Naive thymus-derived CD8-positive, alpha-beta T cell (primary cell): ENCODE results near the gene EML3. TPM values are rescaled to one million over a fixed set of nuclear protein-coding genes. Genes with fewer than 3 reads are reported as not detected.

ENCODE experiments used
- ATAC-seq, 2 donors: fragments of 150-1000 bp; cut with Tn5 transposase in 1 of 2; sonication (Bioruptor Pico), chemical (Tn5 transposase) in 1 of 2; 1 replicate in 1 of 2; 2 replicates in 1 of 2; pipeline ENCODE4 v1.10.0; 2021; ENCODE audit warnings: mild to moderate bottlenecking in 2 of 2, moderate library complexity in 2 of 2
- POLR2A ChIA-PET: fragments of 350-600 bp; sonication (Branson Sonifier 250); formaldehyde crosslinking; loops from one replicate; lab custom pipeline; 2021; ENCODE audit warnings: antibody characterized with exemption; lab: Charles Lee
- DNase-seq, 10 donors: peaks; one replicate each; pipeline versions ENCODE4 v3.0.0 to v3.0.0-alpha.2; 2020 to 2022
- H3K27ac Mint-ChIP-seq, 10 donors: one replicate each; pipeline ENCODE4 v1.8.0; 2020 to 2022; ENCODE audit warnings: mild to moderate bottlenecking in 10 of 10, mixed read lengths in 10 of 10, moderate library complexity in 4 of 10, inconsistent platforms in 1 of 10
- H3K27me3 Mint-ChIP-seq, 5 donors: one replicate each; pipeline ENCODE4 v1.8.0; 2021 to 2022; ENCODE audit warnings: mixed read lengths in 5 of 5
- H3K36me3 Mint-ChIP-seq, 3 donors: one replicate each; pipeline ENCODE4 v1.8.0; 2020 to 2022; ENCODE audit warnings: mixed read lengths in 3 of 3, mild to moderate bottlenecking in 2 of 3, inconsistent platforms in 1 of 3
- H3K4me1 Mint-ChIP-seq, 4 donors: one replicate each; pipeline ENCODE4 v1.8.0; 2021 to 2022; ENCODE audit warnings: mixed read lengths in 4 of 4
- H3K4me3 Mint-ChIP-seq, 10 donors: one replicate each; pipeline ENCODE4 v1.8.0; 2020 to 2022; ENCODE audit warnings: mild to moderate bottlenecking in 10 of 10, mixed read lengths in 10 of 10, moderate library complexity in 6 of 10, inconsistent platforms in 1 of 10
- H3K9me3 Mint-ChIP-seq, 9 donors: one replicate each; pipeline ENCODE4 v1.8.0; 2020 to 2022; ENCODE audit warnings: mixed read lengths in 9 of 9, mild to moderate bottlenecking in 3 of 9, inconsistent platforms in 1 of 9, moderate library complexity in 1 of 9
- polyA plus RNA-seq, 3 donors: library from polyadenylated mRNA; unstranded; fragments of 300-500 nt; fragmentation: Illumina TruSeq; gene quantifications; one replicate each; pipeline ENCODE4 v1.2.3, GENCODE V29; 2021
- total RNA-seq, 8 experiments: library from RNA in 2 of 8; stranded (reverse) in 2 of 8; gene quantifications; one replicate each; pipeline ENCODE4 v1.2.3 and lab custom pipeline; 2021 to 2026

EML3 gene
- total and polyA plus RNA-seq, 5 experiments from 2014 or later: 14.8 to 255 (median 23.7) TPM

GRCh38 chr11:62647609-62648005 lies 35.0 kb upstream of the EML3 start:
- Mint-ChIP-seq H3K27me3 (no peaks in the 10 kb centered on the region), H3K4me3 (peak overlapping the region in 1 of 10 donors; percentile 45), H3K27ac (peak overlapping the region in 1 of 10 donors; percentile 22), H3K9me3 (no peaks in the 10 kb centered on the region), H3K36me3 (peaks cover 0 to 32% (median 0%) of the 10 kb centered on the region in 3 donors), H3K4me1 (peaks cover 13 to 56% (median 34%) of the 10 kb centered on the region in 4 donors)
- ATAC-seq (no peak), DNase-seq (no peak)
- POLR2A ChIA-PET: interaction anchor here (0.8 to 19.9 kb wide), 11 partner anchors 9 to 1669 kb away, joined by 3 to 541 read pairs (median 9); partner anchors contain the start of genes B3GAT3, C11orf98, CSKMT and EML3

- DNase-seq (no peak), ATAC-seq (no peak)
- peak overlapping the region; percentile 92 to 99 (median 97) for H3K4me3 Mint-ChIP-seq
- H3K4me1 Mint-ChIP-seq: peaks cover 9 to 53% (median 29%) of the 10 kb centered on the region in 4 donors
- POLR2A ChIA-PET: interaction anchor here (0.5 to 19.9 kb wide), 32 partner anchors 9 to 1670 kb away, joined by 3 to 541 read pairs (median 6); partner anchors contain the start of genes B3GAT3, C11orf98, CSKMT and EML3
- peaks cover 0 to 35% (median 0%) of the 10 kb centered on the region in 3 donors for H3K36me3 Mint-ChIP-seq
- H3K27me3 Mint-ChIP-seq: no peaks in the 10 kb centered on the region
- H3K27ac Mint-ChIP-seq: peak overlapping the region; percentile 85 to 99 (median 98)
- no peaks in the 10 kb centered on the region for H3K9me3 Mint-ChIP-seq
Observed at GRCh38 chr11:62646825-62647608, 34.4 kb upstream of the EML3 start.

GRCh38 chr11:62645946-62646824 lies 33.6 kb upstream of the EML3 start, which contains the start of gene GANAB:
GANAB (minus strand) TSS chr11:62646613; CDS start chr11:62646599, 14 bp downstream.
- POLR2A ChIA-PET: interaction anchor here (0.5 to 19.9 kb wide), 37 partner anchors 9 to 1734 kb away, joined by 3 to 541 read pairs (median 5); partner anchors contain the start of genes B3GAT3, C11orf98, CSKMT and EML3
- peak; percentile 94 to 99 (median 97) for DNase-seq
- Mint-ChIP-seq H3K9me3 (no peaks in the 10 kb centered on the region), H3K27me3 (no peaks in the 10 kb centered on the region), H3K4me1 (peaks cover 9 to 50% (median 32%) of the 10 kb centered on the region in 4 donors), H3K36me3 (peaks cover 0 to 35% (median 0%) of the 10 kb centered on the region in 3 donors), H3K4me3 (peak within 1 kb of the TSS; percentile 92 to 99 (median 97)), H3K27ac (peak within 1 kb of the TSS; percentile 90 to 99 (median 98))
- peak; percentile 97 to 98 for ATAC-seq

- Mint-ChIP-seq H3K4me3 (peak overlapping the region; percentile 92 to 99 (median 97)), H3K36me3 (peaks cover 0 to 34% (median 0%) of the 10 kb centered on the region in 3 donors), H3K4me1 (peaks cover 13 to 51% (median 36%) of the 10 kb centered on the region in 4 donors), H3K27ac (peak overlapping the region; percentile 90 to 99 (median 98)), H3K27me3 (no peaks in the 10 kb centered on the region), H3K9me3 (no peaks in the 10 kb centered on the region)
- POLR2A ChIA-PET: interaction anchor here (0.5 to 19.9 kb wide), 31 partner anchors 8 to 1733 kb away, joined by 3 to 541 read pairs (median 5); partner anchors contain the start of genes B3GAT3, C11orf98, CSKMT and EML3
- ATAC-seq: no peak
- DNase-seq: peak in 2 of 10 donors; percentile 17 to 29
Observed at GRCh38 chr11:62645671-62645945, 33.0 kb upstream of the EML3 start.

- Mint-ChIP-seq H3K36me3 (peaks cover 0 to 32% (median 0%) of the 10 kb centered on the region in 3 donors), H3K27me3 (no peaks in the 10 kb centered on the region), H3K4me3 (peak overlapping the region in 9 of 10 donors; percentile 21 to 95 (median 45)), H3K27ac (peak overlapping the region in 9 of 10 donors; percentile 9 to 90 (median 69)), H3K4me1 (peaks cover 17 to 54% (median 45%) of the 10 kb centered on the region in 4 donors), H3K9me3 (no peaks in the 10 kb centered on the region)
- DNase-seq: no peak
- ATAC-seq: no peak
- POLR2A ChIA-PET: interaction anchor here (0.7 to 19.9 kb wide), 11 partner anchors 9 to 237 kb away, joined by 3 to 541 read pairs (median 8); partner anchors contain the start of genes B3GAT3, C11orf98, CSKMT and EEF1G
Observed at GRCh38 chr11:62644220-62644619, 31.6 kb upstream of the EML3 start.

GRCh38 chr11:62632492-62632891 lies 19.9 kb upstream of the EML3 start:
- POLR2A ChIA-PET: interaction anchor here (1.4 to 1.6 kb wide), 2 partner anchors 10 to 13 kb away, joined by 3 to 13 read pairs; partner anchors contain the start of gene B3GAT3
- ATAC-seq (no peak), DNase-seq (no peak)
- no peaks in the 10 kb centered on the region for H3K27me3 Mint-ChIP-seq
- peaks cover 10 to 48% (median 20%) of the 10 kb centered on the region in 4 donors for H3K4me1 Mint-ChIP-seq
- no peaks in the 10 kb centered on the region for H3K9me3 Mint-ChIP-seq
- H3K27ac Mint-ChIP-seq: peak overlapping the region in 8 of 10 donors; percentile 17 to 92 (median 71)
- no peak overlapping the region for H3K4me3 Mint-ChIP-seq
- peaks cover 0 to 92% (median 43%) of the 10 kb centered on the region in 3 donors for H3K36me3 Mint-ChIP-seq

GRCh38 chr11:62627713-62628112 lies 15.1 kb upstream of the EML3 start:
- peaks cover 6 to 80% (median 33%) of the 10 kb centered on the region in 3 donors for H3K36me3 Mint-ChIP-seq
- POLR2A ChIA-PET: interaction anchor here (0.7 to 3.2 kb wide), 5 partner anchors 10 to 72 kb away, joined by 5 to 21 read pairs (median 9); partner anchors contain the start of genes C11orf98, CSKMT, GANAB and TUT1
- peak overlapping the region in 8 of 10 donors; percentile 24 to 85 (median 54) for H3K27ac Mint-ChIP-seq
- H3K4me3 Mint-ChIP-seq: no peak overlapping the region
- no peak for DNase-seq
- H3K9me3 Mint-ChIP-seq: no peaks in the 10 kb centered on the region
- peaks cover 0 to 15% (median 6%) of the 10 kb centered on the region in 4 donors for H3K4me1 Mint-ChIP-seq
- peak; percentile 34 to 48 for ATAC-seq
- H3K27me3 Mint-ChIP-seq: no peaks in the 10 kb centered on the region

GRCh38 chr11:62622476-62623089 lies 10.0 kb upstream of the EML3 start:
- H3K27me3 Mint-ChIP-seq: peaks cover 0 to 2% (median 0%) of the 10 kb centered on the region in 5 donors
- ATAC-seq (no peak), DNase-seq (no peak)
- peak overlapping the region; percentile 91 to 99 (median 96) for H3K27ac Mint-ChIP-seq
- no peaks in the 10 kb centered on the region for H3K9me3 Mint-ChIP-seq
- H3K4me1 Mint-ChIP-seq: peaks cover 13 to 36% (median 31%) of the 10 kb centered on the region in 4 donors
- peaks cover 6 to 38% (median 9%) of the 10 kb centered on the region in 3 donors for H3K36me3 Mint-ChIP-seq
- POLR2A ChIA-PET: interaction anchor here (0.7 to 5.7 kb wide), 24 partner anchors 10 to 259 kb away, joined by 3 to 81 read pairs (median 12); partner anchors contain the start of genes C11orf98, CSKMT, EEF1G and EML3
- peak overlapping the region; percentile 84 to 97 (median 90) for H3K4me3 Mint-ChIP-seq

- peak; percentile 83 to 85 for ATAC-seq
- peak within 1 kb of the TSS; percentile 92 to 99 (median 98) for H3K27ac Mint-ChIP-seq
- DNase-seq: peak; percentile 87 to 98 (median 95)
- H3K27me3 Mint-ChIP-seq: peaks cover 0 to 2% (median 0%) of the 10 kb centered on the region in 5 donors
- POLR2A ChIA-PET: interaction anchor here (0.7 to 5.7 kb wide), 24 partner anchors 10 to 260 kb away, joined by 3 to 81 read pairs (median 12); partner anchors contain the start of genes C11orf98, CSKMT, EEF1G and EML3
- H3K9me3 Mint-ChIP-seq: no peaks in the 10 kb centered on the region
- H3K36me3 Mint-ChIP-seq: peaks cover 6 to 36% (median 6%) of the 10 kb centered on the region in 3 donors
- peak within 1 kb of the TSS; percentile 86 to 97 (median 94) for H3K4me3 Mint-ChIP-seq
- peaks cover 13 to 36% (median 32%) of the 10 kb centered on the region in 4 donors for H3K4me1 Mint-ChIP-seq
Observed at GRCh38 chr11:62621567-62622470, 9.2 kb upstream of the EML3 start, which contains the start of gene B3GAT3. B3GAT3 (minus strand) TSS chr11:62621986; CDS start chr11:62621947, 39 bp downstream.

- H3K9me3 Mint-ChIP-seq: no peaks in the 10 kb centered on the region
- peaks cover 0 to 2% (median 0%) of the 10 kb centered on the region in 5 donors for H3K27me3 Mint-ChIP-seq
- H3K4me1 Mint-ChIP-seq: peaks cover 15 to 36% (median 34%) of the 10 kb centered on the region in 4 donors
- no peak for DNase-seq
- H3K36me3 Mint-ChIP-seq: peaks cover 2 to 34% (median 3%) of the 10 kb centered on the region in 3 donors
- H3K4me3 Mint-ChIP-seq: peak overlapping the region; percentile 86 to 97 (median 94)
- no peak for ATAC-seq
- H3K27ac Mint-ChIP-seq: peak overlapping the region; percentile 92 to 99 (median 98)
- POLR2A ChIA-PET: interaction anchor here (1.1 to 5.7 kb wide), 20 partner anchors 9 to 261 kb away, joined by 4 to 81 read pairs (median 13); partner anchors contain the start of genes C11orf98, CSKMT, EEF1G and EML3
Observed at GRCh38 chr11:62621027-62621566, 8.5 kb upstream of the EML3 start.
